Measurements from ENCODE around the gene LGALS14.
"Not testable (repeated sequence)": the region's sequence is repeated elsewhere in the genome, so short reads cannot be mapped to it uniquely, and the experiment has no call there.

LGALS14 gene

GRCh38 chr19:39688637-39689036 lies 15.6 kb upstream of the LGALS14 start:
- in situ Hi-C loops (cut with MboI; ENCODE audit: low pct_unique_long_range_greater_than_20kb, low sequenced_read_pairs); DNase-seq: not testable (repeated sequence)

- no peak for DNase-seq
- in situ Hi-C loops (cut with MboI; ENCODE audit: low pct_unique_long_range_greater_than_20kb, low sequenced_read_pairs) = no loop called here
These were observed 12.1 kb upstream of the LGALS14 start for GRCh38 chr19:39692166-39692565.

GRCh38 chr19:39692822-39693221 lies 11.5 kb upstream of the LGALS14 start:
- no peak for DNase-seq
- in situ Hi-C loops (cut with MboI; ENCODE audit: low pct_unique_long_range_greater_than_20kb, low sequenced_read_pairs) = no loop called here

GRCh38 chr19:39695759-39696158 lies 8.5 kb upstream of the LGALS14 start:
- in situ Hi-C loops (cut with MboI; ENCODE audit: low pct_unique_long_range_greater_than_20kb, low sequenced_read_pairs) = no loop called here
- no peak for DNase-seq

GRCh38 chr19:39696387-39696786 lies 7.9 kb upstream of the LGALS14 start:
- DNase-seq = no peak
- in situ Hi-C loops (cut with MboI; ENCODE audit: low pct_unique_long_range_greater_than_20kb, low sequenced_read_pairs) = no loop called here

- DNase-seq = no peak
- in situ Hi-C loops (cut with MboI; ENCODE audit: low pct_unique_long_range_greater_than_20kb, low sequenced_read_pairs) = no loop called here
These were observed 5.7 kb upstream of the LGALS14 start for GRCh38 chr19:39698535-39698934.

GRCh38 chr19:39701291-39701690 lies 3.0 kb upstream of the LGALS14 start:
- in situ Hi-C loops (cut with MboI; ENCODE audit: low pct_unique_long_range_greater_than_20kb, low sequenced_read_pairs) = no loop called here

GRCh38 chr19:39705578-39706188 lies 1.4 kb downstream of the LGALS14 start:
- in situ Hi-C loops (cut with MboI; ENCODE audit: low pct_unique_long_range_greater_than_20kb, low sequenced_read_pairs) = no loop called here
- peak; percentile 37 for DNase-seq

More at GRCh38 chr19:39701291-39701690, 3.0 kb upstream of the LGALS14 start:
- no peak for DNase-seq

- DNase-seq = no peak
- in situ Hi-C loops (cut with MboI; ENCODE audit: low pct_unique_long_range_greater_than_20kb, low sequenced_read_pairs) = no loop called here
These were observed 4.3 kb downstream of the LGALS14 start for GRCh38 chr19:39708594-39708993.

GRCh38 chr19:39709026-39709872 lies 5.0 kb downstream of the LGALS14 start:
- in situ Hi-C loops (cut with MboI; ENCODE audit: low pct_unique_long_range_greater_than_20kb, low sequenced_read_pairs) = no loop called here
- no peak for DNase-seq

- in situ Hi-C loops (cut with MboI; ENCODE audit: low pct_unique_long_range_greater_than_20kb, low sequenced_read_pairs) = no loop called here
- DNase-seq = no peak
These were observed 6.1 kb downstream of the LGALS14 start for GRCh38 chr19:39710333-39710890.

- DNase-seq; in situ Hi-C loops (cut with MboI; ENCODE audit: low pct_unique_long_range_greater_than_20kb, low sequenced_read_pairs): not testable (repeated sequence)
These were observed 15.9 kb downstream of the LGALS14 start for GRCh38 chr19:39720144-39720543.

- in situ Hi-C loops (cut with MboI; ENCODE audit: low pct_unique_long_range_greater_than_20kb, low sequenced_read_pairs) = no loop called here
- DNase-seq = no peak
These were observed 21.7 kb downstream of the LGALS14 start for GRCh38 chr19:39725995-39726394.

GRCh38 chr19:39727070-39727800 lies 23.0 kb downstream of the LGALS14 start:
- in situ Hi-C loops (cut with MboI; ENCODE audit: low pct_unique_long_range_greater_than_20kb, low sequenced_read_pairs) = no loop called here
- DNase-seq = no peak

- DNase-seq = no peak
- in situ Hi-C loops (cut with MboI; ENCODE audit: low pct_unique_long_range_greater_than_20kb, low sequenced_read_pairs) = no loop called here
These were observed 23.8 kb downstream of the LGALS14 start for GRCh38 chr19:39728040-39728439.

- in situ Hi-C loops (cut with MboI; ENCODE audit: low pct_unique_long_range_greater_than_20kb, low sequenced_read_pairs) = no loop called here
These were observed 25.3 kb downstream of the LGALS14 start for GRCh38 chr19:39729594-39729993.

GRCh38 chr19:39731685-39732084 lies 27.4 kb downstream of the LGALS14 start:
- in situ Hi-C loops (cut with MboI; ENCODE audit: low pct_unique_long_range_greater_than_20kb, low sequenced_read_pairs) = no loop called here
- no peak for DNase-seq

More at GRCh38 chr19:39729594-39729993, 25.3 kb downstream of the LGALS14 start:
- no peak for DNase-seq

- no peak for DNase-seq
- in situ Hi-C loops (cut with MboI; ENCODE audit: low pct_unique_long_range_greater_than_20kb, low sequenced_read_pairs) = no loop called here
These were observed 29.6 kb downstream of the LGALS14 start for GRCh38 chr19:39733841-39734240.

- in situ Hi-C loops (cut with MboI; ENCODE audit: low pct_unique_long_range_greater_than_20kb, low sequenced_read_pairs) = no loop called here
- DNase-seq = no peak
These were observed 31.4 kb downstream of the LGALS14 start for GRCh38 chr19:39735688-39736087.

GRCh38 chr19:39736088-39736487 lies 31.8 kb downstream of the LGALS14 start:
- in situ Hi-C loops (cut with MboI; ENCODE audit: low pct_unique_long_range_greater_than_20kb, low sequenced_read_pairs) = no loop called here
- peak; percentile 40 for DNase-seq

All from KBM-7 (cell line).